PC-3 (cell line): ENCODE data around the gene NAGK.

Experiments
- CTCF ChIP-seq: fragments of 300-600 bp; sonication (generic); conservative IDR thresholded peaks from 2 replicates; pipeline ENCODE4 v1.5.1; 2017; ENCODE audit warnings: antibody characterized with exemption, low read depth, mild to moderate bottlenecking, low read length
- EZH2 ChIP-seq: fragments of 300-600 bp; sonication (generic); IDR thresholded peaks from one replicate; pipeline ENCODE4 v1.6.1; 2017; ENCODE audit warnings: antibody characterized with exemption, mild to moderate bottlenecking, low read length; ENCODE audit not compliant: unreplicated experiment

- peak; percentile 83 for TF ChIP-seq CTCF
- TF ChIP-seq EZH2: no peak
These were observed 31.9 kb downstream of the NAGK start for GRCh38 chr2:71100195-71100964.
